ENCODE data around the gene FYCO1. TPM values are rescaled to one million over a fixed set of nuclear protein-coding genes. Genes with fewer than 3 reads are reported as not detected.

FYCO1 gene
- total RNA-seq, 4 donors from 2014 or later = 38.2 to 66.6 (median 50.5) TPM

- H3K36me3 ChIP-seq = no peaks in the 10 kb centered on the region
- H3K27ac ChIP-seq = no peak overlapping the region
- TF ChIP-seq, protein P1, sequence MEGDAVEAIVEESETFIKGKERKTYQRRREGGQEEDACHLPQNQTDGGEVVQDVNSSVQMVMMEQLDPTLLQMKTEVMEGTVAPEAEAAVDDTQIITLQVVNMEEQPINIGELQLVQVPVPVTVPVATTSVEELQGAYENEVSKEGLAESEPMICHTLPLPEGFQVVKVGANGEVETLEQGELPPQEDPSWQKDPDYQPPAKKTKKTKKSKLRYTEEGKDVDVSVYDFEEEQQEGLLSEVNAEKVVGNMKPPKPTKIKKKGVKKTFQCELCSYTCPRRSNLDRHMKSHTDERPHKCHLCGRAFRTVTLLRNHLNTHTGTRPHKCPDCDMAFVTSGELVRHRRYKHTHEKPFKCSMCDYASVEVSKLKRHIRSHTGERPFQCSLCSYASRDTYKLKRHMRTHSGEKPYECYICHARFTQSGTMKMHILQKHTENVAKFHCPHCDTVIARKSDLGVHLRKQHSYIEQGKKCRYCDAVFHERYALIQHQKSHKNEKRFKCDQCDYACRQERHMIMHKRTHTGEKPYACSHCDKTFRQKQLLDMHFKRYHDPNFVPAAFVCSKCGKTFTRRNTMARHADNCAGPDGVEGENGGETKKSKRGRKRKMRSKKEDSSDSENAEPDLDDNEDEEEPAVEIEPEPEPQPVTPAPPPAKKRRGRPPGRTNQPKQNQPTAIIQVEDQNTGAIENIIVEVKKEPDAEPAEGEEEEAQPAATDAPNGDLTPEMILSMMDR (IDR thresholded peaks at IDR 0.05) = no peak
- TF ChIP-seq POLR2A (IDR thresholded peaks at IDR 0.05) = no peak
- no peak overlapping the region for H3K4me3 ChIP-seq (replicated peaks in 1 of 3)
- H3K4me1 ChIP-seq = peaks cover 3% of the 10 kb centered on the region in 2 donors
- no peaks in the 10 kb centered on the region for H3K9me3 ChIP-seq
- intact Hi-C loops (cut with DNase I) = no loop called here
- no peaks in the 10 kb centered on the region for H3K27me3 ChIP-seq
- no peak for DNase-seq
- WGBS, 2 donors = 76 to 81% methylated on average over 7 of the region's 7 CpGs
Measured at GRCh38 chr3:45887759-45888511, 107.7 kb downstream of the FYCO1 start.

DNA sequence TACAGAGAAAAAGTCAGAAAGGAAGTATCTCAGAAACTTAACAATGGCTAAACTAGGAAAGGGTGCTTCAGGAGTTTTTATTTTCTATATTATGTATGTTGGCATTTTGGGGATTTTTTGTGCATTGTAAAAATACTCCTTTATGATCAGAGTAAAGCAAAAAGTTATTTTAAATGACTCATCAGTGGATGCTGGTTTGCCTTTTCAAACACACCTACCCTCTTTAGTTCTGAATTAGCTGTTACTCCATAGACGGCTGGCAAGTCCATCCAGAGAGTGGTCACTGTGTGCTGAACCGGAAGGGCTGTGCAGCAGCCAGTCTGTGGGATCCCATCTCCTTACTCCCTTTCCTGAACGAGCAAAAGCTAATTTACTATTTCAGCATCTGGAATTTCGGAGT, 108.3 kb downstream of the FYCO1 start:
- no peak for DNase-seq
- WGBS, 2 donors = 85 to 93% methylated on average over 4 of the region's 4 CpGs
- Histone ChIP-seq H3K4me3 (replicated peaks in 1 of 3) (no peak overlapping the region), H3K27ac (no peak overlapping the region), H3K27me3 (no peaks in the 10 kb centered on the region), H3K36me3 (no peaks in the 10 kb centered on the region), H3K9me3 (no peaks in the 10 kb centered on the region), H3K4me1 (peaks cover 3% of the 10 kb centered on the region in 2 donors)
- TF ChIP-seq, protein P1 (IDR thresholded peaks at IDR 0.05) = no peak
- no peak for TF ChIP-seq POLR2A (IDR thresholded peaks at IDR 0.05)
- intact Hi-C loops (cut with DNase I) = no loop called here

DNA sequence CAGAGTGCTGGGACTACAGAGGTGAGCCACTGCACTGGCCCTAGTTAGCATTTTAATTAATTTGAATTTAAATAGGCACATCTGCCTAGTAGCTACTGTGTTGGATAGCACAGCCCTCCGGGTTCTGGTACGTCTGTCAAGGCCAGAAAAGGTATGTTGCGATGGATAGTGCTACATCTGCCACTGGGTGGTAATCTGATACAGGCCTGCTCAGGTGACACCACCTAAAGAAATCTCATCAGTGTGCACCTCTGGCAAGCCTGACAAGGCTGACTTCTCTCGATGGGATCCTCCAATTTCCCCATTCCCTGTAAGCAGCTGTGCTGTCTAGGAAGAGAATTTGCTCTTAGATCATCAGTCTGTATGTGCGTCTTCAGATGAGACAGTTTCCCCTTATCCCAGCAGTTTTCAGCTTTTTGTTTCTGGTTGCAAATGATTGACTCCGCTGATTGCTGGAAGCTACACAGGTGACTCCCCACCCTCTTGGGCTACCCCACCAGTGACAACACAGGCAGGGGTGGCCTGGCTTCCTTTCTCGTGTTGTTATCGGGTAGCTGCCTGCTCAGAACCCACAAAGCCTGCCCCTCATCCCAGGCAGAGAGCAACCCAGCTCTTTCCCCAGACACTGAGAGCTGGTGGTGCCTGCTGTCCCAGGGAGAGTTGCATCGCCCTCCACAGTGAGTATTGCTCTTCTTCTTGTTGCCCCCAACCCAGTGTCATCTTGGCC, 109.5 kb downstream of the FYCO1 start, which contains the start of gene CCR9:
CCR9 (plus strand) TSS at position 565 of the 727 bp plus-strand sequence. CDS start 8,391 bp downstream, outside the sequence.
- 79 to 89% methylated on average over 8 to 9 of the region's 9 CpGs for WGBS, 2 donors
- intact Hi-C loops (cut with DNase I) = no loop called here
- H3K27me3 ChIP-seq = no peaks in the 10 kb centered on the region
- H3K27ac ChIP-seq = no peak within 1 kb of the TSS
- no peaks in the 10 kb centered on the region for H3K36me3 ChIP-seq
- DNase-seq = no peak
- TF ChIP-seq, protein P1 (IDR thresholded peaks at IDR 0.05) = no peak
- TF ChIP-seq POLR2A (IDR thresholded peaks at IDR 0.05) = no peak
- no peaks in the 10 kb centered on the region for H3K9me3 ChIP-seq
- H3K4me3 ChIP-seq (replicated peaks in 1 of 3) = no peak within 1 kb of the TSS
- peaks cover 3% of the 10 kb centered on the region in 2 donors for H3K4me1 ChIP-seq

GRCh38 chr3:45884368-45885201, 111.0 kb downstream of the FYCO1 start:
- no peak for DNase-seq
- H3K36me3 ChIP-seq = no peaks in the 10 kb centered on the region
- WGBS, 2 donors = 86 to 87% methylated on average over 23 of the region's 23 CpGs
- H3K4me3 ChIP-seq (replicated peaks in 1 of 3) = no peak overlapping the region
- H3K9me3 ChIP-seq = no peaks in the 10 kb centered on the region
- no peaks in the 10 kb centered on the region for H3K27me3 ChIP-seq
- no peak overlapping the region for H3K27ac ChIP-seq
- H3K4me1 ChIP-seq = no peaks in the 10 kb centered on the region
- intact Hi-C loops (cut with DNase I) = no loop called here
- no peak for TF ChIP-seq POLR2A (IDR thresholded peaks at IDR 0.05)
- TF ChIP-seq, protein P1 (IDR thresholded peaks at IDR 0.05) = no peak

All from thyroid gland (tissue), 4 donors.